ENCODE measurements around the gene CDC73. TPM values are rescaled to one million over a fixed set of nuclear protein-coding genes. Genes with fewer than 3 reads are reported as not detected.
A peak's percentile ranks its signal among the peaks of the same experiment; 100 is the strongest.

The CDC73 gene
- total RNA-seq, 1 donor = 33.4 TPM

- no peak overlapping the region for H3K4me3 ChIP-seq (ENCODE audit: low read depth, low read length)
- TF ChIP-seq, protein P1, sequence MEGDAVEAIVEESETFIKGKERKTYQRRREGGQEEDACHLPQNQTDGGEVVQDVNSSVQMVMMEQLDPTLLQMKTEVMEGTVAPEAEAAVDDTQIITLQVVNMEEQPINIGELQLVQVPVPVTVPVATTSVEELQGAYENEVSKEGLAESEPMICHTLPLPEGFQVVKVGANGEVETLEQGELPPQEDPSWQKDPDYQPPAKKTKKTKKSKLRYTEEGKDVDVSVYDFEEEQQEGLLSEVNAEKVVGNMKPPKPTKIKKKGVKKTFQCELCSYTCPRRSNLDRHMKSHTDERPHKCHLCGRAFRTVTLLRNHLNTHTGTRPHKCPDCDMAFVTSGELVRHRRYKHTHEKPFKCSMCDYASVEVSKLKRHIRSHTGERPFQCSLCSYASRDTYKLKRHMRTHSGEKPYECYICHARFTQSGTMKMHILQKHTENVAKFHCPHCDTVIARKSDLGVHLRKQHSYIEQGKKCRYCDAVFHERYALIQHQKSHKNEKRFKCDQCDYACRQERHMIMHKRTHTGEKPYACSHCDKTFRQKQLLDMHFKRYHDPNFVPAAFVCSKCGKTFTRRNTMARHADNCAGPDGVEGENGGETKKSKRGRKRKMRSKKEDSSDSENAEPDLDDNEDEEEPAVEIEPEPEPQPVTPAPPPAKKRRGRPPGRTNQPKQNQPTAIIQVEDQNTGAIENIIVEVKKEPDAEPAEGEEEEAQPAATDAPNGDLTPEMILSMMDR (IDR thresholded peaks at IDR 0.05; ENCODE audit: insufficient read depth, low read length) = no peak
- DNase-seq (ENCODE audit: low read depth) = no peak
These were observed 20.0 kb downstream of the CDC73 start for GRCh38 chr1:193141804-193142203.

DNA sequence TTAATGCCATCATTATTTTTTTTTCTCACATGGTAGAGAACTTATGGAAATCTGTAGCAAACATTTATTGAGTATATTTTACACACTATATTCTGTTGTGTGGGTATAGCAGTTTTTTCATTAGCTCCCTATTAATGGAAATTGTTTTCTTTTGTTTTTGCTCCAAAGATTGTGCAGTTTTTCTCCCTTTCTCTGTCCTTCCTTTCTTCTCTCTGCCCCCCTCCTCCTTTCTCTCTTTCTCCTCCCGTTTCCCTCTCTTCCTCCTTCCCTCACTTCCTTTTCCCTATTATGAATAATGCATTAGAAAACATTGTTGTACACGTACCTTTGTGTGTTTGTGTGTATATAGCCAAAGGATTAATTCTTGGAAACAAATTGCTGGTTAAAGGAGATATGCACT is 20.6 kb downstream of the CDC73 start:
- no peak overlapping the region for H3K4me3 ChIP-seq (ENCODE audit: low read depth, low read length)
- no peak for DNase-seq (ENCODE audit: low read depth)
- TF ChIP-seq, protein P1 (IDR thresholded peaks at IDR 0.05; ENCODE audit: insufficient read depth, low read length) = no peak

GRCh38 chr1:193143285-193143684 is 21.5 kb downstream of the CDC73 start:
- TF ChIP-seq, protein P1 (IDR thresholded peaks at IDR 0.05; ENCODE audit: insufficient read depth, low read length) = peak; percentile 45
- DNase-seq (ENCODE audit: low read depth) = peak; percentile 49
- H3K4me3 ChIP-seq (ENCODE audit: low read depth, low read length) = no peak overlapping the region

GRCh38 chr1:193144361-193144938 is 22.6 kb downstream of the CDC73 start:
- no peak overlapping the region for H3K4me3 ChIP-seq (ENCODE audit: low read depth, low read length)
- TF ChIP-seq, protein P1 (IDR thresholded peaks at IDR 0.05; ENCODE audit: insufficient read depth, low read length) = no peak
- no peak for DNase-seq (ENCODE audit: low read depth)

DNA sequence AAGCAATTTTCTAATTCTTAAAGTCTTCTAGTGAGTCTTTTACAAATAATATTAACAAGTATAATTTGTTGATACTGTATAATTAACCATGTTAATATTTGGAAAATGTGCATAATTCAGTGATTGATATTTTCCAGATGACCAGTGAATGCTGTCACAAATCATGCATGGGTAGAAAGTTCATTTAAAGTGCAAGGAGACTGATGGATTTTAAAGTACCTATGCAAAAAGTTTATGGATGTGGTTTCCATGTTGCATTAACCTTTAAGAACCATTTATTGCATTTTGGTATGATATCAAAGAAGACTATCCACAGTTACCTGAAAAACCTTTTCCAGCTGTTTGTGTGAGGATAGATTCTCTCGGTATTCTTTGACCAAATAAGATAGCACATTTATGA is 23.2 kb downstream of the CDC73 start:
- TF ChIP-seq, protein P1 (IDR thresholded peaks at IDR 0.05; ENCODE audit: insufficient read depth, low read length) = no peak
- DNase-seq (ENCODE audit: low read depth) = no peak

DNA sequence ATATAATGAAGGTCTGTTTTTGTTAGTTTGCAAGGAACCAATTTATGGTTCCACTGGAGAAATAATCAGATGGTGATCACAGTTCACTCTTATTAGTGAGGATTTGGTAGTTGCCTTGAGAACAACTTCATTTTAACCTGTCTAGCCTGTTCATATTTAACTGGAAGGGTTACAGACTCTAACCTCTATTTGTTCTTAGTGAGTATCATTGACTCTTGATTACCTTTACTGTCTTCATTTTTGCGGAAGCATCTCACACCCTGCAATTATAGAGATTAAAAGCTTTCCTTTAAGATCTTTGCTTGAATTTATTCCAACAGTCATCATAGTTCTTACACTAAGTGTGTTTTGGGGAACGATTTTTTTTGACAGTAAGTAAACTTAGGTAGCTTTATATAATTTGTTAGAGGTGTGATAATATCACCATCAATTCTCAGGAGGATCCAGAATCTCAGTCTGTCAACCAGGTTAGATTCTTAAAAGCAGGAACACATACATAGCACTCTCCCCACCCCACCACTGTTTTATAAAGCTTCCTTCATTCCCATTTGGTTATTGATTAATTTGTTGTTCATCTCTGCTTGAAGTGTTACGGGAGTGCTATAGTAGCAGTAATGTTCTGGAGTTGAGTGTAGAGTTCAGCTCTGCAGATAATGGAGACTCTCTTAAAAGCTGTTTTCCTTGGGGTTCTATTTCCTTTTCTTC is 34.4 kb downstream of the CDC73 start:
- no peak for DNase-seq (ENCODE audit: low read depth)
- TF ChIP-seq, protein P1 (IDR thresholded peaks at IDR 0.05; ENCODE audit: insufficient read depth, low read length) = no peak
- H3K4me3 ChIP-seq (ENCODE audit: low read depth, low read length) = no peak overlapping the region

More for the DNA sequence above, 23.2 kb downstream of the CDC73 start:
- no peak overlapping the region for H3K4me3 ChIP-seq (ENCODE audit: low read depth, low read length)
